Measurements from ENCODE around the gene ACOXL.

ACOXL gene

DNA sequence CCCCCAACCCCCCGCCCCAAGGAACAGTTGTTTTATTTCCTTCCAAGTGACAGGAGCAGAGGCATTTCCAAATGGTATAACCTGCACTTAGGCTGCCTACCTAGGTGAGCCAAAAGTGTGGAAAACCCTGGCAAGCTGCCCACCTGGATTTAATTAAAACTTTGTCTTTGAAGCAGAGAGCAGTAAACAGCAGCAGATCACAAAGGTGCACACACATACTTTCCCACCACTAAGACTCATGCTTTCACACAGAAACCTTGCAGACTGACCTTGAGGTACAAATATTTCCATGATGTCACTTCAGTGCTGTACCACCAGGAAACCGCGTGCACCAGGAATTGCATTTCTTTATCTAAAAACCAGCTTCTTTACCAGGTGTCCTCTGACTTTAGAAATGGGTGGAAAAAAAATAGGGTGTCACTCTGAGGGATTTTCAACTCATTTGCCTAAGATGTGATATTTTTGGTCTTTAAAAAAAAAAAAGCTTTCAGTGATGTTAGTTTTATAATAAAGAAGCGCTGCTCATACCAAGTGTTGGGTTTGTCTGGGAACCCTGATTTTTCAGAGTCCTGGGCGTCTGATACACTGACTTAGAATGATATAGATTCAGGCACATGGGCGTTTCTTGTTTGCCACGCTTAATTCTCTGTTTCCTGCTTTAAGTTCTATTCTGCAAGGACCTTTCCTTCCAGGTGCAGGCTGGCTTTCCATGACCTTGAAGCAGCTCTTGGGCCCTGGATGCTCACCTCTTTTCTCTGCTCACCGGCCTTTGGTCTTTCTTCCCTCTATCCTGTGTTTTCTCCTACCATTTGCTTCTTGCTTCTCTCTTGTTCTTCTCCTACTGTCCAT lies 317.6 kb downstream of the ACOXL start:
- TF ChIP-seq, protein P1, sequence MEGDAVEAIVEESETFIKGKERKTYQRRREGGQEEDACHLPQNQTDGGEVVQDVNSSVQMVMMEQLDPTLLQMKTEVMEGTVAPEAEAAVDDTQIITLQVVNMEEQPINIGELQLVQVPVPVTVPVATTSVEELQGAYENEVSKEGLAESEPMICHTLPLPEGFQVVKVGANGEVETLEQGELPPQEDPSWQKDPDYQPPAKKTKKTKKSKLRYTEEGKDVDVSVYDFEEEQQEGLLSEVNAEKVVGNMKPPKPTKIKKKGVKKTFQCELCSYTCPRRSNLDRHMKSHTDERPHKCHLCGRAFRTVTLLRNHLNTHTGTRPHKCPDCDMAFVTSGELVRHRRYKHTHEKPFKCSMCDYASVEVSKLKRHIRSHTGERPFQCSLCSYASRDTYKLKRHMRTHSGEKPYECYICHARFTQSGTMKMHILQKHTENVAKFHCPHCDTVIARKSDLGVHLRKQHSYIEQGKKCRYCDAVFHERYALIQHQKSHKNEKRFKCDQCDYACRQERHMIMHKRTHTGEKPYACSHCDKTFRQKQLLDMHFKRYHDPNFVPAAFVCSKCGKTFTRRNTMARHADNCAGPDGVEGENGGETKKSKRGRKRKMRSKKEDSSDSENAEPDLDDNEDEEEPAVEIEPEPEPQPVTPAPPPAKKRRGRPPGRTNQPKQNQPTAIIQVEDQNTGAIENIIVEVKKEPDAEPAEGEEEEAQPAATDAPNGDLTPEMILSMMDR (IDR thresholded peaks at IDR 0.05; ENCODE audit: low read depth, low read length), result no peak
- H3K4me3 ChIP-seq (ENCODE audit: low read depth, low read length), result no peak overlapping the region

DNA sequence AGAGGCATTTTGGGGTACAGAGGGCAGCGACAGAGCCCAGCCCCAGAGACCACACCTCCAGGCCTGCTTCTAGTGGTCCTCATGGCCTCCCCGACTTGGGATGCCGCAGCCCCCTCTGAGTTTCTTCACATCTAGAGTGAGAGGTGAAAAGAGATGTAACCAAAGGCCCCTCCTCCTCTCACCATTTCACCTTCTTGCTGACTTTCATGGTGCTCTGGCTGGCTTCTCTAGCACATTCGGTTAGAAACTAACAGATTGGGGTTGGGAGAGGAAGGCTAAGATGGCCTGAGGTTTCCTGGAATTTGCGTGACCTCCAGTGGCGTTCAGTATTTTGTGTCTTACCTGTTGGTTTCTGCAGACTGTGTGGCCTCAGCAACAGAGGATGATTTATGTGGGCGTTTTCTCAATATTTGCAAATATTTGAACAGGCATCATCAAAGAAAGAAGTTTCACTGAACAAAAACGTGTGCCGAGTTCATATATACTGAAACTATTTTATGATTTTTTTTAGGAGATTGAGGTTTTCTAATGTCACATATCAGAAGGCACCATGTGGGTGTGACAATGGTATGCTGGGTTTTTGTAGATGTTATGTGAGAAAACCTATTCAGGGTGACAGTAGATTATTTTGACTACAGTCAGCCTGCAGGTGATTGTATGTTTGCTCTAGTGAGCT lies 318.5 kb downstream of the ACOXL start:
- H3K4me3 ChIP-seq (ENCODE audit: low read depth, low read length), result no peak overlapping the region
- TF ChIP-seq, protein P1 (IDR thresholded peaks at IDR 0.05; ENCODE audit: low read depth, low read length), result no peak

DNA sequence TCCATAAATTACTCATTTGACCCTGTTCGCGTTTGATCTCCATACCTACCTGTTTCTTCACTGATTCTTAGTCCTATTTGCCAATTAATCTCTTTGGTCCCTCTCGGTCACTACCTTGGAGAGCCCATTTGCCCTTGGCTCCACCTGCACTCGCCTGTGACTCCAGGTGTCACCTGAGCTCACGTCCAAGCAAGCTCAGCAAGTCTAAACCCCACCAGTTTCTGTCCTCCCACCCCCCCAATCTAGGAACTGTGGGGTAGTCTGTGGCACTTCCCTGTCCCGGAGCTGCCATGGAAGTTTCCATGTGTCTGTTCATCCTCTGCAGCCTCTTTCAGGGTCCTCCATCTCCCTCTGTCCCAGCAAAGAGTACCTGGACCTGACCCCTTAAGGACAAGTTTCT lies 320.2 kb downstream of the ACOXL start:
- no peak overlapping the region for H3K4me3 ChIP-seq (ENCODE audit: low read depth, low read length)
- TF ChIP-seq, protein P1 (IDR thresholded peaks at IDR 0.05; ENCODE audit: low read depth, low read length), result no peak

GRCh38 chr2:111053266-111053665 lies 320.9 kb downstream of the ACOXL start:
- TF ChIP-seq, protein P1 (IDR thresholded peaks at IDR 0.05; ENCODE audit: low read depth, low read length), result no peak
- H3K4me3 ChIP-seq (ENCODE audit: low read depth, low read length), result no peak overlapping the region

GRCh38 chr2:111053825-111054515 lies 321.6 kb downstream of the ACOXL start:
- TF ChIP-seq, protein P1 (IDR thresholded peaks at IDR 0.05; ENCODE audit: low read depth, low read length), result no peak
- no peak overlapping the region for H3K4me3 ChIP-seq (ENCODE audit: low read depth, low read length)

- TF ChIP-seq, protein P1 (IDR thresholded peaks at IDR 0.05; ENCODE audit: low read depth, low read length), result no peak
- H3K4me3 ChIP-seq (ENCODE audit: low read depth, low read length), result no peak overlapping the region
Measured at GRCh38 chr2:111054791-111055691, 322.7 kb downstream of the ACOXL start.

All from WI38 (cell line).